ENCODE results near the gene ANP32A. TPM values are rescaled to one million over a fixed set of nuclear protein-coding genes. Genes with fewer than 3 reads are reported as not detected.
"Not testable (repeated sequence)": the region's sequence is repeated elsewhere in the genome, so short reads cannot be mapped to it uniquely, and the experiment has no call there.

The ANP32A gene
- total RNA-seq, result 41.5 TPM

- DNase-seq (ENCODE audit: low spot score) (peak; percentile 97), ATAC-seq (peak; percentile 74)
These were observed at the start of gene ANP32A for GRCh38 chr15:68820295-68821189. TSS of gene ANP32A (minus strand) at chr15:68820895. CDS start at chr15:68820751, 144 bp downstream.

DNA sequence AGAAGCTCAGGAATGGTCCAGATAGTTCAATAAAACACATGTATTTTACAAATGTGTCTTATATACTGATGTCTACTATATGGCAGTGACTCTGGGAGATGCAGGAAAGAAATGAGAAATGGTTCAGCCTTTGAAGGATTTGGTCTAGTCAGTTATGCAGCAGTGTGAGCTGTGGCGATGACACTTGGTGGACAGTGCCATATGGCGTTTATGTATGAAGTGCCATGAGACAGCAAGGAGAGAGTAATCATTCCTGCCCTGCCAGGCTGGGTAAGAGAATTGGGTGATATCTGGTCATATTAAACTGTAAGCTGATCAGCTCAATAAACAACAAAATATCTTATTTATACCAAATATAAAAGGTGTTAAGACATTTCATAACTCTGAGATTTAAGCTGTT, 47.6 kb upstream of the ANP32A start:
- DNase-seq (ENCODE audit: low spot score) (no peak), ATAC-seq (no peak)

GRCh38 chr15:68862415-68862814, 41.7 kb upstream of the ANP32A start:
- no peak for DNase-seq (ENCODE audit: low spot score)

GRCh38 chr15:68858666-68859065, 38.0 kb upstream of the ANP32A start:
- not testable (repeated sequence) for ATAC-seq

More at GRCh38 chr15:68862415-68862814, 41.7 kb upstream of the ANP32A start:
- no peak for ATAC-seq

DNA sequence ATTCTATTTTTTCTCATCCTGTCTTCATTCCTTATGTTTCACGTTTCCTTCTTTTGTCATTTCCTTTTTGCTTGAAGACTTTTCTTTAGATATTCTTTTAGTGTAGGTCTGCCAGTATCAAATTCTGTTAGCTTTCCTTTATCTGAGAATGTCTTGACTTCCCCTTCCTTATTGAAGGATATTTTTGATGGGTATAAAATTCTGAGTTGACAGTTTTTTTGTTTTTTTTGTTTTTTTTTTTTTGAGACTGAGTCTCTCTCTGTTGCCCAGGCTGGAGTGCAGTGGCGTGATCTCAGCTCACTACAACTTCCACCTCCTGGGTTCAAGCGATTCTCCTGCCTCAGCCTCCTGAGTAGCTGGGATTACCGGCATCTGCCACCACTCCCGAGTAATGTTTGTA, 36.7 kb upstream of the ANP32A start:
- DNase-seq (ENCODE audit: low spot score); ATAC-seq: not testable (repeated sequence)

More at GRCh38 chr15:68858666-68859065, 38.0 kb upstream of the ANP32A start:
- not testable (repeated sequence) for DNase-seq (ENCODE audit: low spot score)

DNA sequence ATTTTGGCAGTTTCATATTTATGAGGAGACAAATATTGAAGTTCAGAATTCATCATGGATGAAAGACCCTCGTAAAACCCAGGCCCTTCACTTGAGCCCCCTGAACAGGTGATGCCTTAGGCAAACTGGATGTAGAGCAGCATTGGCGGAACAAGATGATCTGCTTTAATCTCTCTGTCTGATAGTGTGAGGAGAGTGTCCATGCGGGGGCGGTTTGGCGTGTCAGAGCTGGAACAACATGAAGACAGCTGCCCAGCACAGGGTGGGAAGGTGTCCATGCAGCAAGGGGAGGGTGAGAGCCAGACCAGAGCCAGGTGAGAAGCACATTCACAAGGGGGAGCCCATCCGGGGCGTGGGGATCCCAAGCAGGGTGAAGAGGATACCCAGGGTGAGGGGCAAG, 31.8 kb upstream of the ANP32A start:
- ATAC-seq (no peak), DNase-seq (ENCODE audit: low spot score) (no peak)

- no peak for ATAC-seq
- DNase-seq (ENCODE audit: low spot score), result no peak
These were observed 31.3 kb upstream of the ANP32A start for GRCh38 chr15:68851971-68852370.

- ATAC-seq, result no peak
- DNase-seq (ENCODE audit: low spot score), result no peak
These were observed 28.8 kb upstream of the ANP32A start for GRCh38 chr15:68849497-68849896.

GRCh38 chr15:68846851-68847439, 26.2 kb upstream of the ANP32A start:
- DNase-seq (ENCODE audit: low spot score) (no peak), ATAC-seq (no peak)

GRCh38 chr15:68844856-68845550, 24.3 kb upstream of the ANP32A start:
- ATAC-seq (no peak), DNase-seq (ENCODE audit: low spot score) (no peak)

DNA sequence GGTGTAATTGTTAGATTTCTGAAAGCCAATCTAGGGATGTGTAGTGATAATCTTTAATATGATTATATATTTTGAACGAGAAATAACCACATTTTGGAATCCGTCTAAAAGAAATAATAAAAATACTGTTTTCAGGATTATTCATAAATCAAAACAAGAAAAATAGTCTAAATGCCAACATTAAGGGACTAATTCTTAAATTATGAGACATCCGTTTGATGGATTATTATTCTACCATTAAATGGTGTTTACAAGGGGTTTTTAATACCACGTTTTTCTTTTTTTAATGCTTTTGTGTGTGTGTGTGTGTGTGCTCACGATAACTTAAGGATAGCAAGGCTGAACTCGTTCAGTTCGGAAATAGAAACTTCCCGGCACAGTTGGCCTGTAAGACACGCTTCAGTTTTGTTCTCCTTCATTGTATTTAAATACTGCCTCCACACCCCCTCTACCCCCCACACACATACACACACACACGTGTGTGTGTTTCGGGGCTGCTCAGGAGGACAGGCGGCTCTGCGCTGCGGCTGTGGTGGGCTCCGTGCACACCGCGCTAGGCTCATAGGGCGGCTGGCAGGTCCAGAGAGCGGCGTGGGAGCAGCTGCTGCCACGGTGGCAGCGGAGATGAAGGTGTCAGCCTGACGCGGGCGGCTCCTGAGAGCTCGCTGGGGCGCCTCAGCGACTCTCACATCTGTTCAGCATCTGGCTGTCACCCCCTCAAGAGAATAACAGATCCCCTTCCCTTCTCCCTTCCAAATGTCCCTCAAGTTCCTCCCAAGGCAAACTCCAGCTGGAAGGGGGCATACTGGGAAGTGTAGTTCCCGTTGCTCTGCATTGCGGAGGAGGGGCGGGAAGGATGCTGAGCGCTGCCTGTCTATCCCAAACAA, 23.0 kb upstream of the ANP32A start:
- ATAC-seq, result peak; percentile 57
- DNase-seq (ENCODE audit: low spot score), result no peak

GRCh38 chr15:68842958-68843357, 22.3 kb upstream of the ANP32A start:
- no peak for ATAC-seq

GRCh38 chr15:68834346-68834745, 13.7 kb upstream of the ANP32A start:
- no peak for ATAC-seq
- DNase-seq (ENCODE audit: low spot score), result no peak

More at GRCh38 chr15:68842958-68843357, 22.3 kb upstream of the ANP32A start:
- DNase-seq (ENCODE audit: low spot score), result no peak

DNA sequence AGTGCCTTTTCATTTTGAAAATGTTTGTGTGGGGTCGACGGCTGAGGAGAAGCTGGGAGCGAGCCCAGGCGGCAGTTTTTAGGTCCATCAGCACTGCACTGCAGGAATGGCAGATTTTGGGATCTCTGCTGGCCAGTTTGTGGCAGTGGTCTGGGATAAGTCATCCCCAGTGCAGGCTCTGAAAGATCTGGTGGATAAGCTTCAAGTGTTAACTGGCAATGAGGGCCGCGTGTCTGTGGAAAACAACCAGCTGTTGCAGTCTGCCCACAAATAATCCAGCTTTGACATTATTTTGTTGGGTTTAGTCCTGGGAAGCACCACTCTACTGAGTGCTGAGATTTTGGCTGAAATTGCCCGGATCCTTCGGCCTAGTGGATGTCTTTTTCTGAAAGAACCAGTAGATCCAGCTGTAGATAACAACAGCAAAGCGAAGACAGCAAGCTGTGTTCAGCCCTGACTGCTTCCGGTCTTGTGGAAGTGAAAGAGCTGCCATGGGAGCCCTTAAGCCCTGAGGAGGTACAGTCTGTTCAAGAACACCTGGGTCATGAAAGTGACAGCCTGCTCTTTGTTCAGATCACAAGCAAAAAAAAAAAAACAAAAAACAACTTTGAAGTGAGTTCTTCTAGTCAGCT, 13.1 kb upstream of the ANP32A start:
- no peak for DNase-seq (ENCODE audit: low spot score)
- ATAC-seq, result no peak

DNA sequence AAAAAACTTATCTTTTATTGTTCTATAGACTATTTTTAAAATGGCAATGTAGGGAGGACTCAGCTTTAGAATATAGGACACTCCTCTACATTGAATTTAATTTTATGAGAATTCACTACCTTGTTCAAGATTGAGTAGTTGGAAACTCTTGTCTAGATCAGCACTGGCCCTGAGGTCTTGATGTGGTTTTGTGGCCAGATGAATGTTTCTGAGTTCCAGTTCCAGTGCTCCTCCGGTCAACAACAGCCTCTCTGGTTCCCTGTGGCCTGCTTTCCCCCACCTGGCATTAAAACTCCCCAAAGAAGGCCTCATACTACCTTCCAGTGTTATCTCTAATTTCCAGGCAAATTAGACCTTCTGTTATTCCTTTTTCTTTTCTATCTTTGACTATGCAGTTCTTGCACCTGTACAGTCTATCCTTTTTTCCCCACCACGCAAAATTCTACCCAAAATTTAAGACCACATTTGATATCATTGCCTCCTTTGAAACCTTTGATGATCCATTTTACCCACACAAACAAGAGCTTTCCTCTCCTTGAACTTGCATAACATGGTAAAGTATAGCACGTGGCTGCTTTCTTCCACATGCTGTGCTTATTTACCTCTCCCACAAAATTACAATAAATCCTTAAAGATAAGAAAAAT, 9.6 kb upstream of the ANP32A start:
- ATAC-seq (no peak), DNase-seq (ENCODE audit: low spot score) (no peak)

GRCh38 chr15:68829068-68829467, 8.4 kb upstream of the ANP32A start:
- DNase-seq (ENCODE audit: low spot score), result no peak
- ATAC-seq, result peak; percentile 81

DNA sequence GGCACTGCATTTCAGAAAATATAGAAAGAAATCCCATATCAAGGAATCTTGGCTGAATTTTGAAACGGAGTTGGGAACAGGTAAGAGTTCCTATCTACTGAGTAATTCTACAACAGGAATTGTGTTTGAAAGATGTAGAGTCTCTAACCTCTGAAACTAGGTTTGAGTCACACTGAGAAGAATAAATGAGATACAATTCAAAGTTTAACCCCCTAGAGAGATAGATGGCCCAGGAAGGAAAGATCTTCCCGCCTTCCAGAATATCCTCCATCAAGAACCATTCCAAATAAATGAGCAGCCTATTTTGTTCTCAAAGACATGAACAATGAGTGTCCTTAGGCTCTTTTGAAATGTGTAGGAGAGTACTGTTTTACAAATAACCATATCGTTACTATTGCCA, 2.9 kb upstream of the ANP32A start:
- no peak for ATAC-seq
- no peak for DNase-seq (ENCODE audit: low spot score)

- DNase-seq (ENCODE audit: low spot score) (no peak), ATAC-seq (no peak)
These were observed 2.1 kb upstream of the ANP32A start for GRCh38 chr15:68822818-68823217.

DNA sequence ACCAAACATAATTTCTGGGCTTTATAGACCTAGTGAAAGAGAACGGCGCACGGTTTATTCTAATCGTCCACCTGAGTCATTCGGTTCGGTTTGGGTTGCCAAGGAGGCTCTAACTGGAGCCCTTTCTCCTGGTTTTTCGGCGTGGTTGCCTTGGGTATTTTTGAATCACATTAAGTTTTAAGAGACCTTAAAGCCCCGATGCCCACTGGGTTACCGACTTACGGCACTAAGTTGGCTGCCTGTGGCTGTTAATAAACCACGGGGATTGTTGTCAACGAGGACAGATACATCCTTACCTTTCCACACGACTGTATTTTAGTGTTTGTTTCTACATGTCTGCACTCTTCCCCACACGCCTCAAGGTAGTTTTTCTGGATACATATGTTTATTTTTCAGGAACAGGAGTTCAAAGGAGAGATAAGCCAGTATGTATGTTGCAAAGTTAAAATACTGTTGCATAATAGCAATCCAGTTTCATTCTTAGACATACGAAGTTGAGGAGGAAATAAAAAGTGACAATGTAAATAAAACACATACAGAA, 1.2 kb upstream of the ANP32A start:
- ATAC-seq (no peak), DNase-seq (ENCODE audit: low spot score) (no peak)
